Eye (tissue), 1 donor: ENCODE data around the gene FKBP14.
A peak's percentile ranks its signal among the peaks of the same experiment; 100 is the strongest.

Experiments used
- DNase-seq: peaks from one replicate; pipeline ENCODE4 v3.0.0-alpha.2; 2015

The FKBP14 gene

GRCh38 chr7:30032310-30033125 lies 6.0 kb upstream of the FKBP14 start:
- peak; percentile 4 for DNase-seq

- peak; percentile 27 for DNase-seq
Measured at GRCh38 chr7:30029696-30030095, 3.2 kb upstream of the FKBP14 start.

GRCh38 chr7:30028749-30029635 lies 2.5 kb upstream of the FKBP14 start:
- DNase-seq: peak; percentile 86

GRCh38 chr7:30028216-30028748 lies 1.8 kb upstream of the FKBP14 start, which contains the start of gene PLEKHA8:
PLEKHA8 (plus strand) TSS chr7:30028412; CDS start chr7:30028763, 351 bp downstream.
- peak; percentile 97 for DNase-seq

- no peak for DNase-seq
Measured at GRCh38 chr7:30027740-30028215, 1.3 kb upstream of the FKBP14 start.

GRCh38 chr7:30027065-30027456 lies 559 bp upstream of the FKBP14 start:
- DNase-seq: no peak

- DNase-seq: no peak
Measured at GRCh38 chr7:30023524-30023923, 3.0 kb downstream of the FKBP14 start.

GRCh38 chr7:30022991-30023390 lies 3.5 kb downstream of the FKBP14 start:
- DNase-seq: no peak

GRCh38 chr7:30020535-30020934 lies 6.0 kb downstream of the FKBP14 start:
- DNase-seq: no peak

- DNase-seq: no peak
Measured at GRCh38 chr7:30019960-30020359, 6.5 kb downstream of the FKBP14 start.

GRCh38 chr7:30019387-30019786 lies 7.1 kb downstream of the FKBP14 start:
- DNase-seq: no peak

- no peak for DNase-seq
Measured at GRCh38 chr7:30018451-30018850, 8.1 kb downstream of the FKBP14 start.

- DNase-seq: no peak
Measured at GRCh38 chr7:30012757-30013156, 13.7 kb downstream of the FKBP14 start.

GRCh38 chr7:30010021-30010420 lies 16.5 kb downstream of the FKBP14 start:
- DNase-seq: no peak

- peak; percentile 45 for DNase-seq
Measured at GRCh38 chr7:30005464-30005863, 21.0 kb downstream of the FKBP14 start.

- DNase-seq: no peak
Measured at GRCh38 chr7:30003098-30003497, 23.4 kb downstream of the FKBP14 start.

- no peak for DNase-seq
Measured at GRCh38 chr7:30001998-30002397, 24.5 kb downstream of the FKBP14 start.

- no peak for DNase-seq
Measured at GRCh38 chr7:29998489-29998888, 28.0 kb downstream of the FKBP14 start.

GRCh38 chr7:29996321-29996720 lies 30.2 kb downstream of the FKBP14 start:
- DNase-seq: no peak

- no peak for DNase-seq
Measured at GRCh38 chr7:29995652-29996051, 30.9 kb downstream of the FKBP14 start.

GRCh38 chr7:29993140-29993539 lies 33.4 kb downstream of the FKBP14 start:
- no peak for DNase-seq

- DNase-seq: no peak
Measured at GRCh38 chr7:29991937-29992336, 34.6 kb downstream of the FKBP14 start.

GRCh38 chr7:29990931-29991330 lies 35.6 kb downstream of the FKBP14 start:
- no peak for DNase-seq
